NCI-H748 (cell line): ENCODE data around the gene MCF2L2.
"Not testable (repeated sequence)": the region's sequence is repeated elsewhere in the genome, so short reads cannot be mapped to it uniquely, and the experiment has no call there.

Experiments
- DNase-seq: peaks from one replicate; lab custom pipeline; 2025; ENCODE audit not compliant: unreplicated experiment; lab: John Stamatoyannopoulos, UW

MCF2L2 gene

DNA sequence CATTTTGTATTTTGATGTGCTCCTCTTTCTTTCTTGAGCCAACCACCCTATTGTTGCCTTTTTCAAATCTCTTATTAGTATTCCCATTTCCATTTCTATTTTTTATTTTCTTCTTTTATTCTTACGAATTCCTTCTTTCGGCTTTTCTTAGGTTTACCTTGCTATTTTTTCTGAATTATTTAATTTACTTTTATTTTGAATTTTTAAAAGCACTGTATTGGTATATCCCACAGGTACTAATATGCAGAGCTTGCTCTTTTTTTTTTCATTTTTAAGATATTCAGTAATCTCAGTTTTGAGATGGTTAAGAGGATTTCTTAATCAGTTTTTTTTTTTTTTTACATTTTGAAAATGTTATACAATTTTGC, 18.4 kb upstream of the MCF2L2 start:
- DNase-seq, result no peak

DNA sequence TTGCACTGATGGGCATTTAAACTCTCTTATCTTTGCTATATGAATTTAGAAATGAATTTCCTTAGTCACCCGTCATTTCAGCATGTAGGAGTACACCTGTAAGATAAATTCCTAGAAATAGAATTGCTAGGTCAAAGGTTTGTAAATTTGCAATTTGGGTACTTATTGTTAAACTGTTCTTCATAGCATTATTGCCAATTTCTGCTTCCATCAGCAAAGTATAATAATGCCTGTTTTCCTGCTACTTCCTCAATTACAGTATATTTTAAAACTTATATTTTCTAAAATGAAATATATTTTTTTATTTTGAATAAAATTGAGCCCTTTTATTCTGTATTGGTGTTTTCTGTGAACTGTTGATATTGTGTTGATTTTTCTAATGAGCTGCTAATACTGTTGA, 16.3 kb upstream of the MCF2L2 start:
- no peak for DNase-seq

DNA sequence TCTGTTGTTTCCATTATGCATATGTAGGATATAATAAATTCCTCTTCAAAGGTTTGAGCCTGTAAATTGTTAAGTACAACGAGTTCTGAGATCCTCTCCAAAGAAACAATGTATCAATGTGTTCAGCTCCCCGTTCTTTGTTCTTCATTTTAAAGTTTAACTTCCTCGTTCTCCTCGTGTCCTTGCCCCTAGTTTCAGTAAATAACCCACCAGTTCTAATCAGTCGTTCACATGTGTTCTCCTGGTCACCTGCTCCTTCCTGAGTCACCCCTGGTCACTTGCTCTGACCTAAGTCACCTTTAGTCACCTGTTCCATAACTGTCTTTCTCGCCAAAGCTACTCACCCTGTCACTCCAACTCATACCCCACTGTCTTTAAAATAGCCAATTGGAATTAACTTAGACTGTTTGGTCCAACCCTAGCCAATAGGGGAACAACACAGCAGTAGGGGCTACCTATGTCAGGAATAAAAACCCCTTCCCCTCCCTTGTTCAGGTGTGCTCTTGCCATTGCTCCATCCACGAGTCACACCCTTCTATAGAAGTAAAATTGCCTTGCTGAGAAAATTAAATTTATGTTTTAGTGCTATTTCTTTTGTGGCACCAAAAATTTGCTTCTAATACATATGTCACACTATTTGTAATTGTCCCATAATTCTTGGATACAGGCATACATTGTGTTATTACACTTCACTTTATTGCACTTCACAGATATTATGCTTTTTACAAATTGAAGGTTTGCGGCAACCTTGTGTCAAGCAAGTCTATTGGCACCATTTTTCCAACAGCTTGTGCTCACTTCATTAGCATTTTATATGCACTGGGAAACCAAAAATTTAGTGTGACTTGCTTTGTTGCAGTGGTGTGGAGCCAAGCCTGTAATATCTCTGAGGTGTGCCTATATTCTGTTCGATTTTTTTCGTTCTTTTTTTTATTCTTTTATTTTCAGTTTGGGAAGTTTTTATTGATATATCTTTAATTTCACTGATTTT, 15.3 kb upstream of the MCF2L2 start:
- no peak for DNase-seq

DNA sequence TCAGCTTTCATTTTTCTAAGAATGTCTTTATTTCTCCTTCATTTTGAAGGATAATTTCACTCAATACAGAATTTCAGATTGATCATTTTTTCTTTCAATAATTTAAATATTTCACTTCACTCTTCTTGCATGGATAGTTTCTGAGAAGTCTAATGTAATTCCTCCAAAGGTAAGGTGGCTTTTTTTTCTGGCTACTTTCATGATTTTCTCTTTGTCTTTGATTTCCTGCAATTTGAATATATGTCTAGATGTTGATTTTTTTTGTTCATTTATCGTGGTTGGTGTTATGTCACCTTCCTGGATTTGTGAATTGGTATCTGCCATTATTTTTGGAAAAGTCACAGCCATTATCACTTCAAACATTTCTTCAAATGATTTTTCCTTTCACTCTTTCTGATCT, 14.6 kb upstream of the MCF2L2 start:
- DNase-seq, result no peak

DNA sequence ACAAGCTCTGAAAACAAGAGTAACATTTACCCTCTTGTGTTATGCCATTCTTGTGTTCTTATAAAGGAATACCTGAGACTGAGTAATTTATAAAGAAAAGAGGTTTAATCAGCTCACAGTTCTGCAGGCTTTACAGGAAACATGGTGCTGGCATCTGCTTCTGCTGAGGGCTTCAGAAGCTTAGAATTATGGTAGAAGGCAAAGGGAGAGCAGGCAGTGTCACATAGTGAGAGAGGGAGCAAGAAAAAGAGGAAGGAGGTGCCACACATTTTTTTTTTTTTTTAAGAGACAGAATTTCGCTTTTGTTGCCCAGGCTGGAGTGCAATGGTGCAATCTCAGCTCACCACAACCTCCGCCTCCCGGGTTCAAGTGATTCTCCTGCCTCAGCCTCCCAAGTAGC, 12.1 kb upstream of the MCF2L2 start:
- DNase-seq, result not testable (repeated sequence)

DNA sequence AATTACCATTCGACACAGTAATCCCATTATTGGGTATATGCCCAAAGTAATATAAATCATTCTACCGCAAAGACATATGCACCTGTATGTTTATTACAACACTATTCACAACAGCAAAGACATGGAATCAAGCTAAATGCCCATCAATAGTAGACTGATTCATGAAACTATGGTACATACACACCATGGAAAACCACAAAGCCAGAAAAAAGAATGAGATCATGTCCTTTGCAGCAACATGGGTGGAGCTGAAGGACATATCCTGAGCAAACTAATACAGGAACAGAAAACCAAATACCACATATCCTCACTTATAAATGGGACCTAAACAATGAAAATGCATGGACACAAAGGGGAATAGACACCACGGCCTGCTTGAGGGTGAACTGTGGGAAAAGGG, 11.1 kb upstream of the MCF2L2 start:
- DNase-seq, result no peak

DNA sequence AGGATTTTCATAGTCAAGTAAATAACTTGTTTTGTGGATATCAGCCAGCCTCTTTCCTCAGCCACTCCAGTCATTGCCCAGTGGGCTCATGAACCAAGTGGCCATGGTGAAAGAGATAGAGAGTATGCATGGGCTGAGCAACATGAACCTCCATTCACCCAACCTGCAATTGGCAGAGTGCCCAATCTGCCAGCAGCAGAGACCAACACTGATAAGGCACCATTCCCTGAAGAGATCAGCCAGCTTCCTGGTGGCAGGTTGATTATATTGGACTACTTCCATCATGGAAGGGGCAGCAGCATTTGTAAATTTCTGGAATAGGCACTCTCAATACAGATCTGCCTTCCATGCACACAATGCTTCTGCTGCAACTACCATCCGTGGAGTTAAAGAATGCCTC, 10.3 kb upstream of the MCF2L2 start:
- peak; percentile 8 for DNase-seq

DNA sequence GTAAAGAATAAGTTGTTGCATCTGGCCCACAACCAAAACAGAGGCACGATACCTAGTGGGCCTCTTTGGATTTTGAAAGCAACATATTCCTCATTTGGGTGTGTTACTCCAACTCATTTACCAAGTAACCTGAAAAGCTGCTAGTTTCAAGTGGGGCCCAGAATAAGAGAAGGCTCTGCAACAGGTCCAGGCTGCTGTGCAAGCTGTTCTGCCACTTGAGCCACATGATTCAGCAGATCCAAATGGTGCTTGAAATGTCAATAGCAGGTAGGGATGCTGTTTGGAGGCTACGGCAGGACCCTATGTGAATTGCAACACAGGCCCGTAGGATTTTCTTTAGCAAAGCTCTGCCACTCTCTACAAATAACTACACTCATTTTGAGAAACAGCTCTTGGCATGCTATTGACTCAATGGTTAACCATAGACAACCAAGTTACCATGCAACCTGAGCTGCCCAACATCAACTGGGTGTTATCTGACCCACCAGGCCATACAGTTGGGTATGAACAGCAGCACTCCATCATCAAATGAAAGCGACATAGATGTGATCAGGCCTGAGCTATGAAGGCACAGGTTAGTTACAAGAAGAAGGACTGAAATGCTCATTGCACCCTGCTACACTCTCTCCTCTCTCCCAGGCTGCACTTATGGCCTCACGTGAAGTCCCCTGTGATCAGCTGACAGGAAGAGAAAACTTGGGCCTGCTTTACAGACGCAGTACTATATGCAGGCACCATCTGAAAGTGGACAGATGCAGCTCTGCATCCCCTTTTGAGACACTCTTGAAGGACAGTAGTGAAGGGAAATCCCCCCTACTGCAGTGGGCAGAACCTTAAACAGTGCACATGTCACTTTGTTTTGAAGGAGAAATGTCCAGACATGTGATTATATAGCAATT, 9.5 kb upstream of the MCF2L2 start:
- DNase-seq, result no peak

DNA sequence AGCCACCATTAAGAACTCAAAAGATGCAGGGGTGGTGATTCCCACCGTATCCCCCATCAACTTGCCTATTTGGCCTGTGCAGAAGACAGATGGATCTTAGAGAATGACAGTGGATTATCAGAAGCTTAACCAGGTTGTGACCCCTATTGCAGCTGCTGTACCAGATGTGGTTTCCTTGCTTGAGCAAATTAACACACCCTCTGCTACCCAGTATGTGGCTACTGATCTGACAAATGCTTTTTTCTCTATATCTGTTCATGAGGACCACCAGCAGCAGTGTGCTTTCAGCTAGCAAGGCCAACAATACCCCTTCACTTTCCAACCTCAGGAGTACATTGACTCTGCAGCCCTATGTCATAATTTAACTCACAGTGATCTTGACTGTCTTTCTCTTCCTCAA, 8.6 kb upstream of the MCF2L2 start:
- no peak for DNase-seq

DNA sequence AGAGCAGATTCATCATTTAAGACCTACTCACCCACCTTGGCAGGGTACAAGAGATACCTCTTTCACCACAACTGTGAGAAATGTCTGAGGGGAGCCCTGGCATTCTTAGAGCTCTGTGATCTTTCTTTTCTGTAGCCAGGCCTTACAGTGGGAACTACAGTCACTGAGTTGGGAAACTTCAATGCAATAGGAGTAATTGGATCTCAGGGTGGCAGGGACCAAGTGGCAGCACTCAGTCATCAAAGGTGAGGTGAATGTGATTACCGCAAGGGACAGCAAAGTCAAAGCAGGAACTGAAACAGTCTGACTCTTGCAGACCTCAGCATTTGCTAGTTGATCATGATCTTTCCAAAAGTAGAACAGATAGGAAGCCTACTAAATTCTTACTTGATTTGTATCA, 7.2 kb upstream of the MCF2L2 start:
- no peak for DNase-seq

DNA sequence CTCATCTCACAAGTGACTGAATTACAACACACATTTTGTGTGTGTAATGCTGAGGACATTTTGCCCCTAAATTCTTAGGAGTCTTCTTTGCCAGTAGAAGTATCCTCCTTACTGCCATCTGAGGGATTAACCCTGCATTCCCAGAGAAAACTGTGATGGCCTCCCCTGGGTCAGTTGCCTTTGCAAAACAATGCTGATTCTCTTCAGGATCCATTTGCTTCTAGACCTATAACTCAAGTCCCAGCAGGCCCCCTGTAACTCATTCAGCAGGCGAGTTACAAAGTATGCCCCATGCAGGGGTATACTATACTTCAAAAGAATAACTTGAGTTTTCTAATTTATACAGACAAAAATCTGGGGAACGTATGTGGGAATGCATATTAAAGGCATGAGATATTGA, 6.6 kb upstream of the MCF2L2 start:
- DNase-seq, result no peak

DNA sequence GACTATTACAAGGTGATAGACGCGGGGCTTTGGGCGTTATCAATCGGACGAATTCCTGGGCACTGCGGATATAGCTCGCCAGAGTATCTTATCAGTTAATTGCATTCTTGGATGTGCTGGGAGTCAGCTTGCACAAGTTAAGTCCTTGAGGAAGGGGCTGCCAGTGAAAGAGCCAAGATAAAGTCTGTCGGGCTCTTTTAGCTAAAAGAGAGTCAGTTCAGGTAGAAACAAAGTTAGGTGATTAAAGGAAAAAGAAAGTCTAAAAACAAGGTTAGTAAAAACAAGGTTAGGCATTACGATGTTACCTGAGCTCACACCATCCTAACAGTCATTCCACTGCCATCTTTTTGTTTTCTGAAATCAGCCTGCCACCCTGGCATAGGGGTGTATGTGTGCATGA, 6.1 kb upstream of the MCF2L2 start:
- DNase-seq, result no peak

DNA sequence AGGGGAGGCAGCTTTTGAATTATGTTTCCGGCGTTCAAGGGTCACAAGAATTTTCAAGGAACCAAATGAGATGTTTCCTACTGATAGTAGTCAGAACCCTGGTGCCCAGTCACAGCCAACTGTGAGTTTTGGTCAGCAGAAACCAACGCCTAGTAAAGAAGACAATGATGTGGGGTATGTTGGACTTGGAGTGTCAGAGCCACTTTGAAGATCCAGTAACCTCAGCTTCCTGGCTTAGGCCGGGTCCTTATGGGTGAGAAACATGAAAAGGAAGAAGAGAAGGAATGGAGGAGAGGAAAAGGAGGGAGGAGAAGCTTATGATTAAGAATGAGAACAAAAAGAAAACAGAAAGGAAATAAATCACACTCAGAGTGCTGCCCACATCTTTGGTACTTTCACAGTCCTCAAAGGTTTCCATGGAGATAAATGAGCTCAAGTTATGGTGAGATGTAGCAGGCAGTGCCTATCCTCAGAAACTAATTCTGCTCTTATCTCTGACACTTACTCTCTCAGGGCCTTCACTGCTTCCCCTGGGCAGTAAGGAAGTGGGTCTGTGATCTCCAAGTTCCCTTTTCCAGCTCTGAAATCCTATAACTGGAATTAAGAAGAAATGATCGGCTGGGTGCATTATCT, 2.0 kb upstream of the MCF2L2 start:
- peak; percentile 2 for DNase-seq

DNA sequence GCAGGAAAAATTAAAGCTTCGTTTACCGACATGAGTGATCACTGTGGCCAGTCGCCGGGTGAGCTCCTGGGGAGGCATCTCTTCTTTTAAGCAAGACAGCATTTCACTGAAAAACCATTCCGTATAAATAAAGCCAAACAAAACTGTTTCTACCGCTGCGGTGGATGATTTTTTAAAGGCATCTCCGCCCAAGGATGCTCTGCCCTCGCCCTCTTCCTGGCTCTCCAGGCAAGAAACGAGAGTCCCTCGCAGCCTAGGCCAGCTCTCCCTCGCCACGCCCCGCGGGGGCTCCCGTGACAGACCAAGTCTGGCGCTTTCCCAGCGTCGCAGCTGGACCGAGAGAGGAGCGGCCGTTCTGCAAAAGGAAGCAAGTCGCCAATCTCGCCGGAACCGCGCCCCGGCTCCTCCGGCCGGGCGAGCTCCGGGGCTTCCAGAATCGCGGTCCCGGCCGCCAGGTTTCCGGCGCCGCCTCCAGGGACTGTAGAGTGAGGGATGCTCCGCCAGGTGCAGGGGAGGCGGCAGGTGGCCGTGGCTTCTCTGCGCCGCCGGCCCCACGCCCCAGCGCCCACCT, 458 bp downstream of the MCF2L2 start:
- DNase-seq, result peak; percentile 73

DNA sequence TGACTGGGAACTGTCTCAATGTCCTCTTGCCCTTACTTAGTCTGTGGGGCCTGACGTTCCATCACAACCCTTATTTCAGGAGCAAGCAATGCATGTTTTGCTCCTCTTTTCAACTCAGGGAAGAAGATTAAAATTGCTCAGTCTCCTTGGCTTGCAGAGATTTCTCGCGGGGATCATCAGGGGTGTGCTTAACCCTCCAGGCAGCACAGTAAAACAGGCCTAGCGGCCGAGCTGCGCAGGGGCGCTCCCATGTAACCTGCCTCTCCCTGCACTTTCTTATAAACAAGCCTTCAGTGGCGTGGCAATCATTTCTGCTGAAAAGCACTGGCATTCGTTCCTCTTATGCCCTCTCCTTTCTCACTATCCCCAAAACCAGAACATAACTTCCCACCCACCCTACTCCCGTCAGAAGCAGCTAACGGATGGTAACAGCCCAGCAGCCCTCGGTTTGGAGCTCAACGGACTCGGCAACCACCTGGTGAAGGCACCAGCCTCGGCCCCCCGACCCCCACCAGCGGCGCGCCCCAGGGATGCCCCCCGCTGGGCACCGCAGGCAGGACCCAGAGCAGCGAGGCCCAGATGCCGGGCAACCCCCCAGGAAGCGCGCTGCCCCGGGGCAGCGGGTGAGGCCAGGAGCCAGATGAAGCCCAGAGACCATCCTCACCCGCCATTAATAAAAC, 1.1 kb downstream of the MCF2L2 start:
- DNase-seq, result peak; percentile 32

DNA sequence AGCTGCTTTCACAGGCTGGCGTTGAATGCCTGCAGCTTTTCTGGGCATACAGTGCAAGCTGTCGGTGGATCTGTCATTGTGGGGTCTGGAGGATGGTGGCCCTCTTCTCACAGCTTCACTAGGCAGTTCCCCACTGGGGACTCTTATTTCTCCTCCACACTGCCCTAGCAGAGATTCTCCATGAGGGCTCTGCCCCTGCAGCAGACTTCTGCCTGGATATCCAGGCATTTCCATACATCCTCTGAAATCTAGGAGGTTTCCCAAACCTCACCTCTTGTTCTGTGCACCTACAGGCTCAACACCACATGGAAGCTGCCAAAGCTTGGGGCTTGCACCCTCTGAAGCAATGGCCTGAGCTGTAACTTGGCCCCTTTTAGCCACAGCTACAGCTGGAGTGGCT, 9.6 kb downstream of the MCF2L2 start:
- DNase-seq, result not testable (repeated sequence)

DNA sequence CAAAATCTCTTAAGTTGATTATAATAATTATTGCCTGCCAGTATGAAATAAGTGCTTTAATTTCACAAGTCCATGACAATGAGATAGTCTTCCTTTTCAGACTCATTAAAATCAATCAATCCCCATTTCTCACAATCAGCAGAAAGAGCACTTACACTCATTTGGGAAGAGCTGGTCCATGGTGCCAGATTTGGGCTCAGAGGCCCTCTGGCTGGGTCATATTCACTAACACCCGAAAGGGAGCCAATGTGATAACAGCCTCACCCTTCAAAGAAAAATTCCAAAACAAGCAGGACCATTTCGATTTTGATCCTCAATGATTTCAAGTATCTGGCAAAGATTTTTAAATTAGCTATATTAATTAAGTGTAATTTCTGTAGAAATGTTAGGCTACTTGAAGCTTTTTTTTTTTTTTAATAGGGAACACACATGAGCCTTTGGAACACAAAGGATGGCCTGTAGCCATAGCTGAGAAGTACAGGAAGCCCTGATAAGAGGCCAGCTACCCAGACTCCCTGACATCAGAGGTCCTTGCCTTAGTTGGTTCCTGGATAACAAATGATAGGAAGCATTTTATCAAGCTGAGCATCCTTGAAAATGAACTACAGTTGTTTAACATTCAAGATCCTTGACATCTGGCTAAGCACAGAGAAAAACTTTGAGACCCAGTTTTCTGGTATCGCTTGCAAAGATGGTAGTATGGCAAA, 17.1 kb downstream of the MCF2L2 start:
- no peak for DNase-seq

DNA sequence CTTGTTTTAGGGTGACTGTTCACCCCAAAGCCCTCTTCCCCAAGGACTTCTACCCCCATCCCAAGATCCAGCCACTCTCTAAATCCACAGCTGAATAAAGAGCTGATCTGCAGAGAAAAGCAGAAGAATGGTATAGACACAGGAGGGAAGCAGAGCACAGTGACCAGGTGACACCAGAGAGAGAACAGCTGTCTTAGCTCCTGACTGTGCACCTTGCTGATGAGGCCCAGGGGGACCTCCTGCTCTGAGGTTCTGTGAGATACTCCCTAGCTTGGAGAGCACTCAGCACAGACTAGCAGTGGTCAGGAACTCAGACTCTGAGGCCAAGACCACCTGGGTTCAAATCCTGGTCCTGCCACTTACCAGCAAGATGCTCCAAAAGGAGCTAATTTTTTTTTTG, 17.7 kb downstream of the MCF2L2 start:
- no peak for DNase-seq

DNA sequence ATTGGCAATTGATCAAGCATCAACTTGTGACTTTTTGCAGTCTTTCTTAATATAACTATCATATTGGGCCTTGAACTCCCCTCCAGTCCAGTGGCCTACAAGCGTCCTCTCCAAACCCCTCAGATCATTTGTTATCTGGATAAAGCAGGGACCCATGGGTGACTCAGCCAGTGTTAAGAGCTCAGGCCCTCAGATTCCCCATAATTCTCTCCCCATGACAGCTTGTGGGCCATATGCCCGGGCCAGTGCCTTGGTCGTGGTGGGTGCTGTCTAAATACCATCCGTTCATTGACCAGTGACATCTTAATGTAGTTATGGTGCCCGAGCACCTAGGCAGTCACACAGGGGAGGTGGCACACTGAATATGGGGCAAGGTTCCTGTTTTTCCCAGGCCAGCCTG, 18.1 kb downstream of the MCF2L2 start:
- no peak for DNase-seq

DNA sequence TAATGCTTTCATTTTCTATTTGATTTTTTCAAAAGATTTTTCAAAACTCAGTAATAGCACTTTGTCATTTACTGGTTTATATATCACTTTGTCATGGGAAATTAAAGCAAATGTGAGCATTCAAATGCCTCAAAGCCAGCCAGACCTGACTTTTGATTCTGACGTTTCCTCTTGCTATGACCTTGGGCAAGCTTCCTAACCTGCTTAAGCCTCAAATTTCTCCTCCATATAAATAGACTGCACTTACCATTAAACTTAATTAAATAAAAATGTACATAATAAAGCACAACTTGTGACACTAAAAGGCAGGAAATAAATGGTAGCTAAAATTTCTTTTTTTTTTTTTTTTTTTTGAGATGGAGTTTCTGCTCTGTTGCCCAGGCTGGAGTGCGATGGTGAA, 19.2 kb downstream of the MCF2L2 start:
- no peak for DNase-seq
